Fibroblast of lung (primary cell): ENCODE measurements around the gene GABRR2. TPM values are rescaled to one million over a fixed set of nuclear protein-coding genes. Genes with fewer than 3 reads are reported as not detected.

ENCODE experiments used
- DNase-seq, 2 donors: peaks; one replicate each; pipeline versions ENCODE4 v3.0.0 to v3.0.0-alpha.2; 2010; ENCODE audit warnings: low read depth in 2 of 2
- H2AFZ ChIP-seq: 2 replicates; pipeline ENCODE4 v1.5.1; 2012; ENCODE audit warnings: low read length, control low read depth, inconsistent platforms
- H3K27ac ChIP-seq: 2 replicates; pipeline ENCODE4 v1.5.1; 2011; ENCODE audit warnings: low read length, control low read depth; ENCODE audit not compliant: insufficient read depth
- H3K27me3 ChIP-seq: 2 replicates; pipeline ENCODE4 v1.5.1; 2011; ENCODE audit warnings: mild to moderate bottlenecking, low read length; ENCODE audit not compliant: control insufficient read depth, insufficient read depth
- H3K36me3 ChIP-seq: 2 replicates; pipeline ENCODE4 v1.5.1; 2011; ENCODE audit warnings: low read length; ENCODE audit not compliant: control insufficient read depth, insufficient read depth
- H3K4me1 ChIP-seq: 2 replicates; pipeline ENCODE4 v1.5.1; 2011; ENCODE audit warnings: low read length; ENCODE audit not compliant: control insufficient read depth, insufficient read depth; ENCODE audit errors: extremely low read depth
- H3K4me2 ChIP-seq: 2 replicates; pipeline ENCODE4 v1.5.1; 2011; ENCODE audit warnings: low read length, control low read depth; ENCODE audit not compliant: insufficient read depth; ENCODE audit errors: extremely low read depth
- H3K4me3 ChIP-seq, 4 experiments: fragments of 200-600 bp in 1 of 4; sonication (generic) in 1 of 4; replicated peaks in 1 of 4; 2 replicates each; pipeline ENCODE4 v1.5.1; 2011 to 2016; ENCODE audit warnings: low read length in 4 of 4, low read depth in 3 of 4, mild to moderate bottlenecking in 3 of 4, control low read depth in 2 of 4, inconsistent platforms in 1 of 4, mixed read lengths in 1 of 4; ENCODE audit not compliant: insufficient read depth in 1 of 4; ENCODE audit errors: control extremely low read depth in 1 of 4
- H3K79me2 ChIP-seq: 2 replicates; pipeline ENCODE4 v1.5.1; 2012; ENCODE audit warnings: mild to moderate bottlenecking, low read length, inconsistent platforms; ENCODE audit not compliant: control insufficient read depth, insufficient read depth
- H3K9ac ChIP-seq: 2 replicates; pipeline ENCODE4 v1.5.1; 2011; ENCODE audit warnings: mild to moderate bottlenecking, low read length, control low read depth; ENCODE audit not compliant: insufficient read depth
- H3K9me3 ChIP-seq: 2 replicates; pipeline ENCODE4 v1.5.1; 2012; ENCODE audit warnings: low read depth, low read length; ENCODE audit not compliant: control insufficient read depth, insufficient read depth
- H4K20me1 ChIP-seq: 2 replicates; pipeline ENCODE4 v1.5.1; 2011; ENCODE audit warnings: low read length; ENCODE audit not compliant: control insufficient read depth, insufficient read depth; ENCODE audit errors: extremely low read depth
- CTCF ChIP-seq, 2 donors: IDR thresholded peaks in 1 of 2; conservative IDR thresholded peaks in 1 of 2; 1 replicate in 1 of 2; 2 replicates in 1 of 2; pipeline ENCODE4 v1.5.1; 2011 to 2012; ENCODE audit warnings: low read length in 2 of 2, control low read depth in 1 of 2, inconsistent platforms in 1 of 2, low read depth in 1 of 2, mild to moderate bottlenecking in 1 of 2
- EZH2 ChIP-seq: IDR thresholded peaks from 2 replicates; pipeline ENCODE4 v1.5.1; 2012; ENCODE audit warnings: low read length, control low read depth, mild to moderate bottlenecking; ENCODE audit errors: missing control alignments
- polyA plus RNA-seq, 2 donors: library from polyadenylated mRNA; depleted of rRNA in 1 of 2; stranded (reverse) in 1 of 2; unstranded in 1 of 2; fragments of >200 nt; gene quantifications; 2 replicates each; pipeline ENCODE4 v1.2.1, GENCODE V29; 2011 to 2012; ENCODE audit warnings: missing spikeins in 1 of 2
- total RNA-seq: library from RNA; depleted of rRNA; stranded (reverse); fragments of >200 nt; gene quantifications from 2 replicates; pipeline ENCODE4 v1.2.1, GENCODE V29; 2014

GABRR2 gene
- total and polyA plus RNA-seq, 2 donors (not counting 1 experiment from before 2014, with no cell fraction given) = 0.05 to 0.17 TPM

GRCh38 chr6:89356642-89357170 lies 41.6 kb upstream of the GABRR2 start:
- Histone ChIP-seq H3K9ac (no peak overlapping the region), H3K4me2 (no peak overlapping the region), H4K20me1 (no peaks in the 10 kb centered on the region), H2AFZ (no peak overlapping the region), H3K4me1 (no peaks in the 10 kb centered on the region), H3K4me3 (no peak overlapping the region), H3K27ac (no peak overlapping the region), H3K9me3 (no peaks in the 10 kb centered on the region), H3K79me2 (peaks cover 8% of the 10 kb centered on the region), H3K36me3 (no peaks in the 10 kb centered on the region), H3K27me3 (no peaks in the 10 kb centered on the region)
- no peak for DNase-seq
- TF ChIP-seq EZH2 = no peak
- TF ChIP-seq CTCF (conservative IDR thresholded peaks at IDR 0.05 in 1 of 2, IDR thresholded peaks at IDR 0.05 in 1 of 2; ENCODE audit: low read depth in 1 of 2, low read length in 2 of 2) = no peak

GRCh38 chr6:89355511-89356194 lies 40.6 kb upstream of the GABRR2 start:
- TF ChIP-seq EZH2 (no peak), CTCF (conservative IDR thresholded peaks at IDR 0.05 in 1 of 2, IDR thresholded peaks at IDR 0.05 in 1 of 2; ENCODE audit: low read depth in 1 of 2, low read length in 2 of 2) (no peak)
- Histone ChIP-seq H3K36me3 (no peaks in the 10 kb centered on the region), H4K20me1 (no peaks in the 10 kb centered on the region), H3K9ac (no peak overlapping the region), H3K4me1 (no peaks in the 10 kb centered on the region), H2AFZ (no peak overlapping the region), H3K4me3 (no peak overlapping the region), H3K79me2 (peaks cover 17% of the 10 kb centered on the region), H3K27me3 (no peaks in the 10 kb centered on the region), H3K27ac (no peak overlapping the region), H3K9me3 (no peaks in the 10 kb centered on the region), H3K4me2 (no peak overlapping the region)
- no peak for DNase-seq

GRCh38 chr6:89353702-89354392 lies 38.7 kb upstream of the GABRR2 start:
- H3K27me3 ChIP-seq = no peaks in the 10 kb centered on the region
- TF ChIP-seq EZH2 = no peak
- no peak for TF ChIP-seq CTCF (conservative IDR thresholded peaks at IDR 0.05 in 1 of 2, IDR thresholded peaks at IDR 0.05 in 1 of 2; ENCODE audit: low read depth in 1 of 2, low read length in 2 of 2)
- H3K9me3 ChIP-seq = no peaks in the 10 kb centered on the region
- no peak overlapping the region for H2AFZ ChIP-seq
- DNase-seq = no peak
- no peaks in the 10 kb centered on the region for H3K4me1 ChIP-seq
- H3K4me2 ChIP-seq = no peak overlapping the region
- no peak overlapping the region for H3K9ac ChIP-seq
- H4K20me1 ChIP-seq = no peaks in the 10 kb centered on the region
- no peak overlapping the region for H3K27ac ChIP-seq
- no peaks in the 10 kb centered on the region for H3K36me3 ChIP-seq
- peaks cover 35% of the 10 kb centered on the region for H3K79me2 ChIP-seq
- peak overlapping the region in 1 of 4 experiments; percentile 78 for H3K4me3 ChIP-seq
